ENCODE data around the gene FUZ.

DNA sequence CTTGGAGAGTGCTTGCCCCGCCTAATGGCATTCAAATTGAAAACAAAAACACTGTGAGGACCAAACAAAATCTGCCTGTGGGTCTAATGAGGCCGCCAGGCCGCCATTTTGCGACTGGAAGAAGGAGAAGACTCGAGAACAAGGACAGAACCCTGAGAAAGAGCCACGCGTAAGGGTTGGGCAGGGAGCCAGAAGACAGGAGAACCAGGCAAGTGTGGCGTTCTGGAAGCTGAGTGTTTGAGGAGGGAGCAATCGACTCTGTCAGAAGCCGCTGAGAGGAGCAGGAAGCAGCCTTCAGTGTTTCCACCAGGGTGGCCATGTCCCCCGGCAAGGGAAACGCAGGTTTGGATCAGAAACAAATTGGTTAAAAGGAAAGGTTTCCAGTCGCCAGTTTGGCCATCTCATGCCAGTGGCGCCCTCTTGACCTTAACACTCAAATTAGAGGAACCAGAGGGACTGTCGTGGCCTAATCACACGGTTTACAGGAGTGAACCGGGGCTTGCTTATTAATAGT lies 27.7 kb upstream of the FUZ start:
- no peak for TF ChIP-seq TAF1 (IDR thresholded peaks at IDR 0.05; ENCODE audit: low read depth, low read length)
- no peak for TF ChIP-seq SIN3A (conservative IDR thresholded peaks at IDR 0.05 in 1 of 2, IDR thresholded peaks at IDR 0.05 in 1 of 2; ENCODE audit: low read depth in 1 of 2, low read length in 2 of 2)
- no peak for TF ChIP-seq TBP (IDR thresholded peaks at IDR 0.05; ENCODE audit: low read depth, low read length)
- TF ChIP-seq, protein P1, sequence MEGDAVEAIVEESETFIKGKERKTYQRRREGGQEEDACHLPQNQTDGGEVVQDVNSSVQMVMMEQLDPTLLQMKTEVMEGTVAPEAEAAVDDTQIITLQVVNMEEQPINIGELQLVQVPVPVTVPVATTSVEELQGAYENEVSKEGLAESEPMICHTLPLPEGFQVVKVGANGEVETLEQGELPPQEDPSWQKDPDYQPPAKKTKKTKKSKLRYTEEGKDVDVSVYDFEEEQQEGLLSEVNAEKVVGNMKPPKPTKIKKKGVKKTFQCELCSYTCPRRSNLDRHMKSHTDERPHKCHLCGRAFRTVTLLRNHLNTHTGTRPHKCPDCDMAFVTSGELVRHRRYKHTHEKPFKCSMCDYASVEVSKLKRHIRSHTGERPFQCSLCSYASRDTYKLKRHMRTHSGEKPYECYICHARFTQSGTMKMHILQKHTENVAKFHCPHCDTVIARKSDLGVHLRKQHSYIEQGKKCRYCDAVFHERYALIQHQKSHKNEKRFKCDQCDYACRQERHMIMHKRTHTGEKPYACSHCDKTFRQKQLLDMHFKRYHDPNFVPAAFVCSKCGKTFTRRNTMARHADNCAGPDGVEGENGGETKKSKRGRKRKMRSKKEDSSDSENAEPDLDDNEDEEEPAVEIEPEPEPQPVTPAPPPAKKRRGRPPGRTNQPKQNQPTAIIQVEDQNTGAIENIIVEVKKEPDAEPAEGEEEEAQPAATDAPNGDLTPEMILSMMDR (IDR thresholded peaks at IDR 0.05; ENCODE audit: control extremely low read depth in 1 of 3, insufficient read depth in 1 of 3, low read depth in 1 of 3, low read length in 3 of 3), result peak in 1 of 3 experiments; percentile 5; a peak in 1 of 4 replicates
- TF ChIP-seq, protein P2, sequence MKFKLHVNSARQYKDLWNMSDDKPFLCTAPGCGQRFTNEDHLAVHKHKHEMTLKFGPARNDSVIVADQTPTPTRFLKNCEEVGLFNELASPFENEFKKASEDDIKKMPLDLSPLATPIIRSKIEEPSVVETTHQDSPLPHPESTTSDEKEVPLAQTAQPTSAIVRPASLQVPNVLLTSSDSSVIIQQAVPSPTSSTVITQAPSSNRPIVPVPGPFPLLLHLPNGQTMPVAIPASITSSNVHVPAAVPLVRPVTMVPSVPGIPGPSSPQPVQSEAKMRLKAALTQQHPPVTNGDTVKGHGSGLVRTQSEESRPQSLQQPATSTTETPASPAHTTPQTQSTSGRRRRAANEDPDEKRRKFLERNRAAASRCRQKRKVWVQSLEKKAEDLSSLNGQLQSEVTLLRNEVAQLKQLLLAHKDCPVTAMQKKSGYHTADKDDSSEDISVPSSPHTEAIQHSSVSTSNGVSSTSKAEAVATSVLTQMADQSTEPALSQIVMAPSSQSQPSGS (IDR thresholded peaks at IDR 0.05; ENCODE audit: low read length), result no peak

Measured in H1 (cell line).